GM21786 (cell line): Measurements from ENCODE around the gene CFAP97D1.

Experiments
- ATAC-seq: cut with Tn5 transposase; IDR thresholded peaks from one replicate; pipeline ENCODE4 v1.9.1; 2021; ENCODE audit not compliant: unreplicated experiment

Gene CFAP97D1

GRCh38 chr17:43823350-43824084 lies 43.3 kb downstream of the CFAP97D1 start:
- ATAC-seq: no peak

DNA sequence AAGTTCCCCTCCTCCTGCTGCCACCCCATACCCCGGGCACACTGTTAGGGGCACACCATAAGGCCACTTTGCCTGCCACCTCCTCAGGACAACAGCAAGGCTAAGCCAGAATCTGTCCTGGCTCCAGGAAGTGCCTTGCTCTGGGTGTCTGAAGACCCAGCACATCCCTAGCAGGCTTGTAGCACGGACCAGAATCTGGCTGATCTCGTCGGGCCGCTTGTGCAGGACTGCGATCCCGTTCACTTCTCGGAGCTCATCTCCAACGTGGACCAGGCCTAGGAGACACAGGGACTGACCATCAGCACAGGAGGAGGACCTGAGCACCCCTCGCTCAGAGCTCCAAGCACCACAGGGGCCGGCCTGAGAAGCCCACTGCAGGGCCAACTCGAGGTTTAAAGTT lies 45.3 kb downstream of the CFAP97D1 start:
- ATAC-seq: no peak

- no peak for ATAC-seq
These were observed 46.0 kb downstream of the CFAP97D1 start for GRCh38 chr17:43826206-43826605.

- ATAC-seq: no peak
These were observed 47.4 kb downstream of the CFAP97D1 start for GRCh38 chr17:43827596-43827995.

DNA sequence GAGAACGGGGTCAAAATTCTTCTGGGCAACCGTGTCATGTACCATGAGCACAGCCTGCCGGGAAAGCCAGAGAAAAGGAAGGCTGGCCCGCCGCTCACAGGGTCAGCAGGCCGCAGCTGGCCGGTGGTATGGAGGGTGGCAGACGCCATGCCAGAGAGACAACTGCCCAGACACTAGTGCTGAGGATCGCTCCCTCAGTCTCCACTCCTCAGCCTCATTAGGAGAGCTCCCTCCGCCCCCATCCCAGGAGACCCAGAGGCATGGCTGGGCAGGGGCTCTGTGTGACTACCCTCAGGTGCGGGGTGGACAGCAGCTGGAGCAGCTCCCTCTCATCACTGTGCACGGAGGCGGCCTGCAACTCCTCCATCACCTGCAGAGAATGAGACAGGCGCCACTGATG lies 49.5 kb downstream of the CFAP97D1 start:
- no peak for ATAC-seq

DNA sequence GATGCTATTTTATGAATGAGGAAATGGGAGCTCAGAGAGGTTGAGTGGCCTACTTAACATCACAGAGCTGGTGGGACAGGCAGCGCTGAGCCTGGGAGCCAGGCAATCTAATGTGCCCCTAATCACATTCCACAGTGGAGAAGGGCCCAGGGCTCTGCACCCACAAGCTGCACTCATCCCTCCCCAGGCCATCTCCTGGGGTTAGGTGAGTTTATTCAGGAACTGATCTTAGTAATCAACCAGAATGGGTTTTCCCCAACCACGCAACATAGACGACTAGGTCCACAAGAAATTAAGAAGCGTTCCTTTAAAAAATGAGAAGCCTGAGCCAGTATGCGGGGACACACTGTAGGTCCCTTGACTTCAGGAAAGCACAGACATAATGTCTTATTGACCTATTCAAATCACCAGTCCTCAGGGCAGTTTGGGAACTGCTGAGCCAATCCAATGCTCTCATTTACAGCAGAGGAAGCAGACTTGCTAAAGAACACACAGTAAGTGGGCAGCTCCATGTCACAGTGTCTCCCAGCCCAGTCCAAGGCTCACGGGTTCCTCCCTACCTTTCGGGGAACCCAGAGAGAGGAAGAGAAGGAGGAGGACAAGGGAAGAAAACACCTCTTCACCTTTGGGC lies 50.4 kb downstream of the CFAP97D1 start:
- ATAC-seq: no peak

DNA sequence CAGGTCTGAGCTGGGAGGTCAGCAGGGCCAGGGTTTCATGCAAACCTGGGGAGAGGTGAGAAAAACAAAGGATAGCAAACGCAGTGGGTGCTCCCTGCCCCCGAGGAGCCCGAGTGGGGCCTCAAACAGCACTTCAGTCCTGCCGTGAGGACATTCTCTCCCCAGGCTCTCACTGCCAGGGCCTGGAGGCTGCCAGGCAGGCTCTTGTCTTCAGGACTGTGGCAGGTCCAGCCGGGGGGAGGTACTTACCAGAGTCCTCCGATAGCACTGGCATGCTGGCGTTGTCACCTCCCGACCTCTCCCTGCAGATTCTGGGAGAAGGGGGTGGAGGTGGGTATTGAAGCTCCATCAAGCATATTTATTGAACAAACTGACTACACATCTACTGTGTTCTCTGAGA lies 51.4 kb downstream of the CFAP97D1 start:
- no peak for ATAC-seq

DNA sequence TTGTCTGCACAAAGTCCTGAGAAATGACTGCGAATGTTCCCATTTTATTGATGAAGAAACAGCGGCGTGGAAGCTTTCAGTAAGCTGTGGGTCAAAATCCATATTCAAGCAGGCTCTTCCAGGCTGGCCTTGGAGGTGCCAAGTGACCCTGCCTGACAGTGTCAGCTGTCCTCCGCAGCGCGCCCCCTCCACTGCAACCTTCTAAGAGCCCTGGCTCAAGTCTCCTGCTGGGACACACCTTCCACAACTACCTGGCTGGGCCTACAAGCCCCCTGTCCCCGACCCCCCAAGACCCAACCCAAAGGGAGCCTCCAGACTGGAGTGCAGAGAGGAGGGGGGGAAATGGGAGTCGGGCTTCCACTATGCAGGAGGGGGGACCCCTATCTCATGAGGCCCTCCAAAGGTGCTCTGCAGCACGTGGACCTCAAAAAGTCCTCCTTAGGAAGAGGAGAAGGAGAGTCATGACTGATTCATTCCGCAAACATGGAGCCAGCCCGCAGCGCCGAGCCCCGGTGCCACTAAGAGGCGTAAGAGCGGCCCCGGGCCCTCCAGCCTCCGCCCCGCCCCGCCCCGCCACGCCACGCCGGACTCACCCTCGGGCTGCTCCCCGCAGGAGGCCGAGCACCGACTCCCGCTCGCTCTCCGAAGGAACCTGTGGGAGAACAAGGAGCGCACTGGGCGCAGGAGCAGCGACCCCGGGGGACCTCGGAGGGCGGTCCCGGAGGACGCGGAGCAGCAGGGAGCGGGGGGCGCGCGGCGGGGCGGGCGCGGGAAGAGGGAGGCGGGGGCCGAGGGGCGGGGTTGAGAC lies 52.1 kb downstream of the CFAP97D1 start:
- ATAC-seq: no peak

GRCh38 chr17:43832976-43833829 lies 53.0 kb downstream of the CFAP97D1 start, which contains the start of gene MPP3:
Gene MPP3 (minus strand): TSS chr17:43833146. CDS start chr17:43831906, 1,240 bp downstream.
- no peak for ATAC-seq

DNA sequence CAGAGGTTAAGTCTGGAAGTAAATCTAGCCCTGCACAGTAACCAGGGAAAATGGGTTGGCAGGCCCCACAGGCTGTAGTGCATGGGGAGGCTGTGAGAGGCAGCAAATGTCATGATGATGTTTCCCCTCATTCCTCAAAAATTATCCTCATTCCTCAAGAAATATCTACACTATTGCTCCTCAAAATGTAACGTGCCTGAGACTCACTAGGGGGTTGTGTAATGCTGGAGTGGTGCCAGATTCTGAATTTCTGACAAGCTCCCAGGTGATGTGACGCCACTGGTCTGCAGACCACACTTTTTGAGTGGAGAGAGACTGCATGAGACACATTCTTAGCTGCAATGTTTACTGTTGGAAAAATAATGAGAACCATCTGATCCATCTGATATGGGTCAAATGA lies 53.9 kb downstream of the CFAP97D1 start:
- ATAC-seq: no peak
